Measurements from ENCODE around the gene SALL4.

DNA sequence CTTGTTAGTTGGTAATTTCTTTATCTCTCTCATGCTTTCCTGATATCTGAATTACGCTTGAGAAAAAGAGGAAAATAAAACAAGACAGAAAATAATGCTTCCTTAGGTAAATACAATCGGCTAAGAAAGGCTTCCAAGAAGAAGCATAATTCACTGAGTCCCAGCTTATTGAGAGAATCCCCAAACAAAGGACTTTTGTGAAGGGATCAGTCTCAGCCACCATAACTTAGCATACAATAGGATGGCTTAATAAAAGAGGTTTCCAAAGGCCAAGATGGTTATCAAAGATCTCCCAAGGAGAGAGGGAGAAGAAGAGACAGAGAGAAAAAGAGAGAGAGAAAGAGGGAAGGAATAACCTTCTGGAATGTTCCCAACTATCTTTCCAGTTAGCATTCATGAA lies 46.0 kb upstream of the SALL4 start:
- TF ChIP-seq RFX5 (IDR thresholded peaks at IDR 0.05; ENCODE audit: low read length) (no peak), TCF12 (IDR thresholded peaks at IDR 0.05) (no peak), POLR2AphosphoS5 (IDR thresholded peaks at IDR 0.05; ENCODE audit: low read depth, low read length) (no peak), YY1 (IDR thresholded peaks at IDR 0.05; ENCODE audit: low read depth) (no peak), EP300 (IDR thresholded peaks at IDR 0.05; ENCODE audit: borderline replicate concordance in 1 of 2, low read depth in 1 of 2, low read length in 1 of 2) (no peak), EZH2phosphoT487 (IDR thresholded peaks at IDR 0.05; ENCODE audit: borderline replicate concordance, low read depth) (no peak)
- TF ChIP-seq, protein P1, sequence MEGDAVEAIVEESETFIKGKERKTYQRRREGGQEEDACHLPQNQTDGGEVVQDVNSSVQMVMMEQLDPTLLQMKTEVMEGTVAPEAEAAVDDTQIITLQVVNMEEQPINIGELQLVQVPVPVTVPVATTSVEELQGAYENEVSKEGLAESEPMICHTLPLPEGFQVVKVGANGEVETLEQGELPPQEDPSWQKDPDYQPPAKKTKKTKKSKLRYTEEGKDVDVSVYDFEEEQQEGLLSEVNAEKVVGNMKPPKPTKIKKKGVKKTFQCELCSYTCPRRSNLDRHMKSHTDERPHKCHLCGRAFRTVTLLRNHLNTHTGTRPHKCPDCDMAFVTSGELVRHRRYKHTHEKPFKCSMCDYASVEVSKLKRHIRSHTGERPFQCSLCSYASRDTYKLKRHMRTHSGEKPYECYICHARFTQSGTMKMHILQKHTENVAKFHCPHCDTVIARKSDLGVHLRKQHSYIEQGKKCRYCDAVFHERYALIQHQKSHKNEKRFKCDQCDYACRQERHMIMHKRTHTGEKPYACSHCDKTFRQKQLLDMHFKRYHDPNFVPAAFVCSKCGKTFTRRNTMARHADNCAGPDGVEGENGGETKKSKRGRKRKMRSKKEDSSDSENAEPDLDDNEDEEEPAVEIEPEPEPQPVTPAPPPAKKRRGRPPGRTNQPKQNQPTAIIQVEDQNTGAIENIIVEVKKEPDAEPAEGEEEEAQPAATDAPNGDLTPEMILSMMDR (IDR thresholded peaks at IDR 0.05): no peak
- TF ChIP-seq, protein P2, sequence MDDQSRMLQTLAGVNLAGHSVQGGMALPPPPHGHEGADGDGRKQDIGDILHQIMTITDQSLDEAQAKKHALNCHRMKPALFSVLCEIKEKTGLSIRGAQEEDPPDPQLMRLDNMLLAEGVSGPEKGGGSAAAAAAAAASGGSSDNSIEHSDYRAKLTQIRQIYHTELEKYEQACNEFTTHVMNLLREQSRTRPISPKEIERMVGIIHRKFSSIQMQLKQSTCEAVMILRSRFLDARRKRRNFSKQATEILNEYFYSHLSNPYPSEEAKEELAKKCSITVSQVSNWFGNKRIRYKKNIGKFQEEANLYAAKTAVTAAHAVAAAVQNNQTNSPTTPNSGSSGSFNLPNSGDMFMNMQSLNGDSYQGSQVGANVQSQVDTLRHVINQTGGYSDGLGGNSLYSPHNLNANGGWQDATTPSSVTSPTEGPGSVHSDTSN (IDR thresholded peaks at IDR 0.05): no peak
